HepG2 (cell line): Measurements from ENCODE around the gene GTF2B. TPM values are rescaled to one million over a fixed set of nuclear protein-coding genes. Genes with fewer than 3 reads are reported as not detected.
"Not testable (repeated sequence)": the region's sequence is repeated elsewhere in the genome, so short reads cannot be mapped to it uniquely, and the experiment has no call there.

Experiments
- ATAC-seq: fragments of 200-7000 bp; cut with Tn5 transposase; 3 replicates; pipeline ENCODE4 v1.9.1; 2020; ENCODE audit warnings: mild to moderate bottlenecking, moderate library complexity
- BruUV-seq: library from RNA; stranded (reverse); fragments of 400-500 nt; replicated peaks from 2 replicates; lab custom pipeline; 2021; lab: Mats Ljungman, UMichigan
- CTCF ChIA-PET: fragments of 300-600 bp; formaldehyde crosslinking; extraction: SDS; loops from one replicate; lab custom pipeline; 2021; ENCODE audit warnings: low total read pairs, inconsistent platforms, low intra/inter-chr PET ratio; lab: Yijun Ruan, JAX
- POLR2A ChIA-PET: fragments of 350-600 bp; sonication (Branson Sonifier 250); formaldehyde crosslinking; loops from one replicate; lab custom pipeline; 2020; ENCODE audit warnings: antibody characterized with exemption, inconsistent platforms; lab: Yijun Ruan, JAX
- DNase-seq: peaks from one replicate; pipeline ENCODE4 v3.0.0-alpha.2; 2015; ENCODE audit warnings: low spot score
- FAIRE-seq: peaks from 3 replicates; lab custom pipeline; 2011; peaks lifted over from hg19 to GRCh38; lab: Jason Lieb, UNC
- H2AFZ ChIP-seq: one replicate; pipeline ENCODE4 v1.6.1; 2011; ENCODE audit warnings: low read length, inconsistent platforms
- H3K27ac ChIP-seq: fragments of 300-600 bp; 3 replicates; pipeline ENCODE4 v1.8.0; 2011; ENCODE audit warnings: mixed run types, mild to moderate bottlenecking, mixed read lengths, low read length, inconsistent platforms; ENCODE audit not compliant: insufficient read depth; ENCODE audit errors: extremely low read length
- H3K27me3 ChIP-seq, 2 experiments: fragments of 200-600 bp in 1 of 2; 2 replicates in 1 of 2; 3 replicates in 1 of 2; pipeline versions ENCODE4 v1.6.0 to v1.8.0; 2011; ENCODE audit warnings: low read length in 2 of 2, mild to moderate bottlenecking in 2 of 2, moderate library complexity in 2 of 2, inconsistent platforms in 1 of 2; ENCODE audit not compliant: insufficient read depth in 2 of 2, control insufficient read depth in 1 of 2
- H3K36me3 ChIP-seq, 2 experiments: fragments of 200-600 bp in 1 of 2; replicated peaks in 1 of 2; 2 replicates in 1 of 2; 3 replicates in 1 of 2; pipeline versions ENCODE4 v1.5.1 to v1.8.0; 2011; ENCODE audit warnings: low read length in 2 of 2, inconsistent platforms in 1 of 2; ENCODE audit not compliant: insufficient read depth in 2 of 2, control insufficient read depth in 1 of 2
- H3K4me1 ChIP-seq: 2 replicates; pipeline ENCODE4 v1.5.1; 2012; ENCODE audit warnings: low read length, inconsistent platforms; ENCODE audit not compliant: insufficient read depth
- H3K4me2 ChIP-seq: 2 replicates; pipeline ENCODE4 v1.6.0; 2011; ENCODE audit warnings: low read depth, low read length, inconsistent platforms
- H3K4me3 ChIP-seq, 3 experiments: fragments of 200-600 bp in 1 of 3; sonication (generic), shearing (Covaris generic) in 1 of 3; replicated peaks in 1 of 3; 2 replicates each; pipeline ENCODE4 v1.5.1; 2011 to 2016; ENCODE audit warnings: low read length in 3 of 3, inconsistent platforms in 2 of 3, low read depth in 2 of 3, mild to moderate bottlenecking in 2 of 3, control low read depth in 1 of 3, mixed read lengths in 1 of 3; ENCODE audit not compliant: insufficient read depth in 1 of 3
- H3K79me2 ChIP-seq: one replicate; pipeline ENCODE4 v1.6.1; 2011; ENCODE audit warnings: low read length, inconsistent platforms; ENCODE audit not compliant: insufficient read depth
- H3K9ac ChIP-seq: 2 replicates; pipeline ENCODE4 v1.6.0; 2011; ENCODE audit warnings: mild to moderate bottlenecking, low read depth, low read length, inconsistent platforms; ENCODE audit not compliant: insufficient read depth
- H3K9me3 ChIP-seq: 2 replicates; pipeline ENCODE4 v1.5.1; 2012; ENCODE audit warnings: mild to moderate bottlenecking, low read length
- H4K20me1 ChIP-seq: 2 replicates; pipeline ENCODE4 v1.6.0; 2011; ENCODE audit warnings: inconsistent platforms, mild to moderate bottlenecking, low read length, moderate library complexity; ENCODE audit not compliant: insufficient read depth
- ARID2 ChIP-seq: sonication (generic); formaldehyde crosslinking; IDR thresholded peaks from 2 replicates; pipeline ENCODE4 v1.8.1; 2022; ENCODE audit warnings: mild to moderate bottlenecking, missing genetic modification reagents, borderline replicate concordance
- MAFF ChIP-seq: IDR thresholded peaks from 2 replicates; pipeline ENCODE4 v1.6.1; 2011; ENCODE audit warnings: low read depth, low read length, improper control_type of control experiment
- ZKSCAN8 ChIP-seq: IDR thresholded peaks from 2 replicates; pipeline ENCODE4 v1.6.1; 2016; ENCODE audit warnings: borderline replicate concordance, missing genetic modification reagents, missing compliant biosample characterization
- WGBS: methylation state at CpG from one replicate; pipeline ENCODE4 v1.1.6; 2017; ENCODE audit warnings: low lambda C conversion rate; 5-methylcytosine and 5-hydroxymethylcytosine counted together
- in situ Hi-C: cut with HindIII; loops from 2 replicates; pipeline ENCODE4 v1.10.0; 2017; ENCODE audit warnings: low pct_unique_long_range_greater_than_20kb; ENCODE audit not compliant: extremely low pct_ligation_motif_present
- intact Hi-C: fragments of 100-400 bp; cut with micrococcal nuclease; formaldehyde crosslinking; loops from one replicate; pipeline ENCODE4 v1.10.0; 2022; ENCODE audit not compliant: unreplicated experiment
- polyA plus RNA-seq, 8 experiments: library from polyadenylated mRNA; depleted of rRNA in 3 of 8; stranded (reverse) in 7 of 8; unstranded in 1 of 8; fragments of >200 nt; fragmentation: Illumina TruSeq in 4 of 8; extraction: Trizol in 4 of 8; gene quantifications; 2 replicates each; pipeline versions ENCODE4 v1.2.1 to v1.2.3, GENCODE V29; 2011 to 2016; ENCODE audit warnings: low read depth in 4 of 8, missing spikeins in 1 of 8, mixed read lengths in 1 of 8; ENCODE audit not compliant: insufficient read depth in 1 of 8
- total RNA-seq, 5 experiments: library from RNA; depleted of rRNA; stranded (reverse); fragments of >200 nt; fragmentation: Illumina TruSeq; extraction: Trizol; gene quantifications; 2 replicates each; pipeline ENCODE4 v1.2.3, GENCODE V29; 2016; ENCODE audit warnings: low read depth in 1 of 5
- TF ChIP-seq, protein P1 (sequence below): sonication (generic); formaldehyde crosslinking; IDR thresholded peaks from 2 replicates; pipeline ENCODE4 v1.4.0; 2020; ENCODE audit warnings: mild to moderate bottlenecking, low read depth, missing genetic modification reagents
- TF ChIP-seq, protein P2 (sequence below): sonication (generic); formaldehyde crosslinking; IDR thresholded peaks from 2 replicates; pipeline ENCODE4 v1.5.1; 2020; ENCODE audit warnings: missing genetic modification reagents, mild to moderate bottlenecking, borderline replicate concordance

The GTF2B gene
- total and polyA plus RNA-seq, 2 of the 13 experiments (the other 11 are each of a cell fraction or from before 2014, with no cell fraction given): 31.5 to 43.4 TPM

DNA sequence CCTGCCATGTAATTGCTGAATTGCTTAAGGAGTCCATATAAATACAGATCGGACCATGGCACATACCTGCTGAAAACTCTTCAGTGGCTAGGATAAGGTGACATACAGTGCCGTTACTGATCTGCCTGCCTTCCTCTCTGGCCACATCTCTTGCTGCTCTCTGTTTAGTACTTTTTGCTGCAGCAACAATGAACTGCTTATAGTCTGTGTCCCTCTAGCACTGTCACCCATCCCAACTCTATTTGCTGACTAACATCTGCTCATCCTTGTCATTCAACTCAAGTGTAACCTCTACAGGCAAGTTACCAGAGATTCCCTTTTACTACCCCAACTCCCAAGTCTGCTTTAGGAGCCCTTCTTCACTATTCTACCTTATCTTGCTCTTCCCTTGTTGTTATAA is 65.6 kb downstream of the GTF2B start (continued):
- TF ChIP-seq, protein P1, sequence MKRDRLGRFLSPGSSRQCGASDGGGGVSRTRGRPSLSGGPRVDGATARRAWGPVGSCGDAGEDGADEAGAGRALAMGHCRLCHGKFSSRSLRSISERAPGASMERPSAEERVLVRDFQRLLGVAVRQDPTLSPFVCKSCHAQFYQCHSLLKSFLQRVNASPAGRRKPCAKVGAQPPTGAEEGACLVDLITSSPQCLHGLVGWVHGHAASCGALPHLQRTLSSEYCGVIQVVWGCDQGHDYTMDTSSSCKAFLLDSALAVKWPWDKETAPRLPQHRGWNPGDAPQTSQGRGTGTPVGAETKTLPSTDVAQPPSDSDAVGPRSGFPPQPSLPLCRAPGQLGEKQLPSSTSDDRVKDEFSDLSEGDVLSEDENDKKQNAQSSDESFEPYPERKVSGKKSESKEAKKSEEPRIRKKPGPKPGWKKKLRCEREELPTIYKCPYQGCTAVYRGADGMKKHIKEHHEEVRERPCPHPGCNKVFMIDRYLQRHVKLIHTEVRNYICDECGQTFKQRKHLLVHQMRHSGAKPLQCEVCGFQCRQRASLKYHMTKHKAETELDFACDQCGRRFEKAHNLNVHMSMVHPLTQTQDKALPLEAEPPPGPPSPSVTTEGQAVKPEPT: no peak
- TF ChIP-seq ARID2 (CRISPR knock-in tag) (no peak), ZKSCAN8 (CRISPR knock-in tag) (no peak), MAFF (no peak)
- TF ChIP-seq, protein P2, sequence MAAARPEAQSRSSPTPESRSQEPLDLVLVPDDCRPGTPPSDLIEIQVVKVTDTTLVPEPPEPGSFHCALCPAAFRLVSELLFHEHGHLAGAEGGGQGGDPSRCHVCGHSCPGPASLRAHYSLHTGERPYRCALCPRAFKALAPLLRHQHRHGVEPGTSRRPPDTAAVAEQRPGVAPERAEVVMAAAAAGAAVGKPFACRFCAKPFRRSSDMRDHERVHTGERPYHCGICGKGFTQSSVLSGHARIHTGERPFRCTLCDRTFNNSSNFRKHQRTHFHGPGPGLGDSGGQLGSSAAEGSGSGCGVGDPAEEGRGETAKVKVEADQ (CRISPR knock-in tag): no peak

DNA sequence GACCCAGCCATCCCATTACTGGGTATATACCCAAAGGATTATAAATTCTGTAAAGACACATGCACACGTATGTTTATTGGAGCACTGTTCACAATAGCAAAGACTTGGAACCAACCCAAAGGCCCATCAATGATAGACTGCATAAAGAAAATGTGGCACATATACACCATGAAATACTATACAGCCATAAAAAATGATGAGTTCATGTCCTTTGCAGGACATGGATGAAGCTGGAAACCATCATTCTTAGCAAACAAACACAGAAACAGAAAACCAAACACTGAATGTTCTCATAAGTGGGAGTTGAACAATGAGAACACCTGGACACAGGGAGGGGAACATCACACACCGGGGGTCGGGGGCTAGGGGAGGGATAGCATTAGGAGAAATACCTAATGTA is 71.7 kb downstream of the GTF2B start:
- H3K79me2 ChIP-seq, ATAC-seq, DNase-seq, H3K9me3 ChIP-seq, CTCF ChIA-PET, H2AFZ ChIP-seq, in situ Hi-C loops, H3K4me2 ChIP-seq, H4K20me1 ChIP-seq, BruUV-seq, H3K4me3 ChIP-seq, H3K9ac ChIP-seq, H3K4me1 ChIP-seq, POLR2A ChIA-PET, intact Hi-C loops, H3K27me3 ChIP-seq, FAIRE-seq, H3K27ac ChIP-seq: not testable (repeated sequence)
- H3K36me3 ChIP-seq: peaks cover 1 to 23% of the 10 kb centered on the region in 2 experiments; a peak in 2 of 5 replicates
- WGBS: 100% methylated on average over 3 of the region's 3 CpGs
